ENCODE measurements around the gene PHF10.
"Not testable (repeated sequence)": the region's sequence is repeated elsewhere in the genome, so short reads cannot be mapped to it uniquely, and the experiment has no call there.

The PHF10 gene

GRCh38 chr6:169723200-169723909, 945 bp downstream of the PHF10 start:
- peak; percentile 53 for DNase-seq (ENCODE audit: low spot score)

- DNase-seq (ENCODE audit: low spot score), result peak; percentile 15
Measured at GRCh38 chr6:169722362-169723199, 1.7 kb downstream of the PHF10 start.

- DNase-seq (ENCODE audit: low spot score), result no peak
Measured at GRCh38 chr6:169720207-169720855, 4.0 kb downstream of the PHF10 start.

- DNase-seq (ENCODE audit: low spot score), result no peak
Measured at GRCh38 chr6:169719117-169719516, 5.2 kb downstream of the PHF10 start.

GRCh38 chr6:169714595-169714994, 9.7 kb downstream of the PHF10 start:
- no peak for DNase-seq (ENCODE audit: low spot score)

- DNase-seq (ENCODE audit: low spot score), result no peak
Measured at GRCh38 chr6:169714178-169714577, 10.1 kb downstream of the PHF10 start.

- DNase-seq (ENCODE audit: low spot score), result no peak
Measured at GRCh38 chr6:169710009-169710408, 14.3 kb downstream of the PHF10 start.

GRCh38 chr6:169709293-169709692, 15.0 kb downstream of the PHF10 start:
- DNase-seq (ENCODE audit: low spot score), result no peak

- DNase-seq (ENCODE audit: low spot score), result no peak
Measured at GRCh38 chr6:169707772-169708171, 16.5 kb downstream of the PHF10 start.

- no peak for DNase-seq (ENCODE audit: low spot score)
Measured at GRCh38 chr6:169702840-169703246, 21.5 kb downstream of the PHF10 start.

GRCh38 chr6:169701954-169702839, 22.1 kb downstream of the PHF10 start, which contains the start of the genes C6orf120 and WDR27:
C6orf120 (plus strand) TSS chr6:169702126; CDS start chr6:169702460, 334 bp downstream.
WDR27 (minus strand) TSS chr6:169702029; CDS start chr6:169689005, 13,024 bp downstream.
- peak; percentile 96 for DNase-seq (ENCODE audit: low spot score)

GRCh38 chr6:169701311-169701953, 22.9 kb downstream of the PHF10 start:
- no peak for DNase-seq (ENCODE audit: low spot score)

GRCh38 chr6:169700296-169700695, 24.0 kb downstream of the PHF10 start:
- no peak for DNase-seq (ENCODE audit: low spot score)

GRCh38 chr6:169697115-169697514, 27.2 kb downstream of the PHF10 start:
- not testable (repeated sequence) for DNase-seq (ENCODE audit: low spot score)

- no peak for DNase-seq (ENCODE audit: low spot score)
Measured at GRCh38 chr6:169695131-169695530, 29.2 kb downstream of the PHF10 start.

GRCh38 chr6:169692516-169692915, 31.8 kb downstream of the PHF10 start:
- no peak for DNase-seq (ENCODE audit: low spot score)

- no peak for DNase-seq (ENCODE audit: low spot score)
Measured at GRCh38 chr6:169691260-169691659, 33.0 kb downstream of the PHF10 start.

GRCh38 chr6:169689287-169689686, 35.0 kb downstream of the PHF10 start:
- no peak for DNase-seq (ENCODE audit: low spot score)

GRCh38 chr6:169685860-169686259, 38.4 kb downstream of the PHF10 start:
- DNase-seq (ENCODE audit: low spot score), result no peak

- DNase-seq (ENCODE audit: low spot score), result no peak
Measured at GRCh38 chr6:169684056-169684455, 40.2 kb downstream of the PHF10 start.

- DNase-seq (ENCODE audit: low spot score), result no peak
Measured at GRCh38 chr6:169678342-169678741, 46.0 kb downstream of the PHF10 start.

Data from CD4-positive, alpha-beta T cell treated with Interleukin-6 at 100 ng/mL for 8 hours (primary cell).